Measurements from ENCODE around the gene TBC1D25. TPM values are rescaled to one million over a fixed set of nuclear protein-coding genes. Genes with fewer than 3 reads are reported as not detected.

Gene TBC1D25
- total RNA-seq, result 10 to 100 TPM in 1 of 2 donors, 1 to 10 TPM in 1; 8.1 to 11.6 TPM

- DNase-seq, result peak; percentile 97
- Histone ChIP-seq H3K9ac (ENCODE audit: low read depth in 2 of 2, low read length in 2 of 2) (peak within 1 kb of the TSS; percentile 53 to 56), H3K9me3 (no peaks in the 10 kb centered on the region), H3K27ac (peak within 1 kb of the TSS; percentile 73), H3K4me3 (peak within 1 kb of the TSS; percentile 50), H3K36me3 (no peaks in the 10 kb centered on the region), H3K27me3 (no peaks in the 10 kb centered on the region), H3K4me1 (no peaks in the 10 kb centered on the region)
- intact Hi-C loops (cut with DNase I), result no loop called here
- TF ChIP-seq CTCF (IDR thresholded peaks at IDR 0.05), result peak; percentile 29
Observed at GRCh38 chrX:48539345-48540027, at the start of gene TBC1D25. Gene TBC1D25 (plus strand): TSS chrX:48539714. CDS start chrX:48539798, 84 bp downstream.

- TF ChIP-seq CTCF (IDR thresholded peaks at IDR 0.05), result no peak
- H3K27me3 ChIP-seq, result no peaks in the 10 kb centered on the region
- no peak overlapping the region for H3K4me3 ChIP-seq
- H3K4me1 ChIP-seq, result no peaks in the 10 kb centered on the region
- no peak overlapping the region for H3K27ac ChIP-seq
- DNase-seq, result no peak
- H3K36me3 ChIP-seq, result no peaks in the 10 kb centered on the region
- H3K9me3 ChIP-seq, result no peaks in the 10 kb centered on the region
- H3K9ac ChIP-seq (ENCODE audit: low read depth in 2 of 2, low read length in 2 of 2), result no peak overlapping the region
- intact Hi-C loops (cut with DNase I), result loop anchor here (10.0 kb wide), 1 partner anchor 405 kb away; no protein-coding TSS in a partner anchor
Observed at GRCh38 chrX:48489892-48490291, 49.6 kb upstream of the TBC1D25 start.

- H3K27ac ChIP-seq, result no peak overlapping the region
- intact Hi-C loops (cut with DNase I), result loop anchor here (10.0 kb wide), 1 partner anchor 406 kb away; no protein-coding TSS in a partner anchor
- no peak overlapping the region for H3K4me3 ChIP-seq
- no peaks in the 10 kb centered on the region for H3K27me3 ChIP-seq
- H3K36me3 ChIP-seq, result no peaks in the 10 kb centered on the region
- H3K4me1 ChIP-seq, result no peaks in the 10 kb centered on the region
- DNase-seq, result no peak
- no peak for TF ChIP-seq CTCF (IDR thresholded peaks at IDR 0.05)
- no peaks in the 10 kb centered on the region for H3K9me3 ChIP-seq
- H3K9ac ChIP-seq (ENCODE audit: low read depth in 2 of 2, low read length in 2 of 2), result no peak overlapping the region
Observed at GRCh38 chrX:48490661-48491060, 48.9 kb upstream of the TBC1D25 start.

- TF ChIP-seq CTCF (IDR thresholded peaks at IDR 0.05), result no peak
- Histone ChIP-seq H3K4me1 (no peaks in the 10 kb centered on the region), H3K9me3 (no peaks in the 10 kb centered on the region), H3K27me3 (no peaks in the 10 kb centered on the region), H3K27ac (no peak overlapping the region), H3K9ac (ENCODE audit: low read depth in 2 of 2, low read length in 2 of 2) (no peak overlapping the region), H3K4me3 (no peak overlapping the region), H3K36me3 (no peaks in the 10 kb centered on the region)
- DNase-seq, result no peak
- intact Hi-C loops (cut with DNase I), result loop anchor here (10.0 kb wide), 1 partner anchor 407 kb away; no protein-coding TSS in a partner anchor
Observed at GRCh38 chrX:48491809-48492208, 47.7 kb upstream of the TBC1D25 start.

GRCh38 chrX:48492293-48492910 lies 47.1 kb upstream of the TBC1D25 start:
- Histone ChIP-seq H3K4me1 (no peaks in the 10 kb centered on the region), H3K27me3 (no peaks in the 10 kb centered on the region), H3K27ac (no peak overlapping the region), H3K9ac (ENCODE audit: low read depth in 2 of 2, low read length in 2 of 2) (no peak overlapping the region), H3K9me3 (no peaks in the 10 kb centered on the region), H3K36me3 (no peaks in the 10 kb centered on the region), H3K4me3 (no peak overlapping the region)
- DNase-seq, result no peak
- intact Hi-C loops (cut with DNase I), result loop anchor here (10.0 kb wide), 1 partner anchor 408 kb away; no protein-coding TSS in a partner anchor
- no peak for TF ChIP-seq CTCF (IDR thresholded peaks at IDR 0.05)
